SK-N-MC (cell line): Measurements from ENCODE around the gene ASB8.

ENCODE experiments used
- EZH2 ChIP-seq: fragments of 200-600 bp; sonication (generic); IDR thresholded peaks from one replicate; pipeline ENCODE4 v1.6.1; 2017; ENCODE audit warnings: antibody characterized with exemption
- FOXP2 ChIP-seq: optimal IDR thresholded peaks from 2 replicates; pipeline ENCODE3; 2011; ENCODE audit warnings: mild to moderate bottlenecking, moderate library complexity; ENCODE audit not compliant: insufficient read depth; ENCODE audit errors: extremely low read length, control extremely low read depth
- POLR2AphosphoS5 ChIP-seq: IDR thresholded peaks from 2 replicates; pipeline ENCODE4 v1.6.1; 2012; ENCODE audit warnings: mild to moderate bottlenecking, low read depth, low read length, borderline replicate concordance

- TF ChIP-seq EZH2 (no peak), POLR2AphosphoS5 (no peak), FOXP2 (no peak)
These were observed 52.8 kb downstream of the ASB8 start for GRCh38 chr12:48104531-48104930.
